Neural cell (in vitro differentiated cells): ENCODE measurements around the gene ANKRD7. TPM values are rescaled to one million over a fixed set of nuclear protein-coding genes. Genes with fewer than 3 reads are reported as not detected.

ENCODE experiments used
- H2AFZ ChIP-seq: fragments of 200-600, 300-800 bp; sonication (generic), shearing (Covaris generic); 2 replicates; pipeline ENCODE4 v1.6.0; 2014; ENCODE audit warnings: low read depth, mild to moderate bottlenecking, antibody characterized with exemption, low read length, moderate library complexity
- H3F3A ChIP-seq: fragments of 200-600 bp; shearing (Covaris generic); 2 replicates; pipeline ENCODE4 v1.6.1; 2016; ENCODE audit warnings: mild to moderate bottlenecking, moderate library complexity, mixed read lengths, antibody characterized with exemption, low read length; ENCODE audit not compliant: insufficient read depth, poor library complexity, severe bottlenecking
- H3K27ac ChIP-seq: fragments of 200-600, 300-800 bp; sonication (generic), shearing (Covaris generic); 2 replicates; pipeline ENCODE4 v1.5.1; 2014; ENCODE audit warnings: mild to moderate bottlenecking, low read length, moderate library complexity
- H3K27me3 ChIP-seq: fragments of 300-800, 200-600 bp; sonication (generic), shearing (Covaris generic); 2 replicates; pipeline ENCODE4 v1.6.0; 2014; ENCODE audit warnings: mild to moderate bottlenecking, low read depth, low read length, moderate library complexity; ENCODE audit not compliant: insufficient read depth
- H3K36me3 ChIP-seq: fragments of 300-800, 200-600 bp; sonication (generic), shearing (Covaris generic); 2 replicates; pipeline ENCODE4 v1.5.1; 2014; ENCODE audit warnings: mild to moderate bottlenecking, antibody characterized with exemption, low read length, moderate library complexity; ENCODE audit not compliant: insufficient read depth
- H3K4me2 ChIP-seq: fragments of 300-800, 200-600 bp; sonication (generic), shearing (Covaris generic); 2 replicates; pipeline ENCODE4 v1.6.0; 2014; ENCODE audit warnings: mild to moderate bottlenecking, low read length
- H3K4me3 ChIP-seq: fragments of 300-800, 200-600 bp; sonication (generic), shearing (Covaris generic); 2 replicates; pipeline ENCODE4 v1.5.1; 2014; ENCODE audit warnings: mild to moderate bottlenecking, low read length, moderate library complexity
- H3K79me2 ChIP-seq: fragments of 200-600 bp; shearing (Covaris generic); replicated peaks from 2 replicates; pipeline ENCODE4 v1.6.0; 2014; ENCODE audit warnings: mild to moderate bottlenecking, low read length, moderate library complexity; ENCODE audit not compliant: insufficient read depth
- H3K9ac ChIP-seq: fragments of 300-800, 200-600 bp; sonication (generic), shearing (Covaris generic); 2 replicates; pipeline ENCODE4 v1.6.1; 2016; ENCODE audit warnings: mild to moderate bottlenecking, low read length, mixed read lengths
- H3K9me2 ChIP-seq: fragments of 200-600 bp; shearing (Covaris generic); 2 replicates; pipeline ENCODE4 v1.6.1; 2016; ENCODE audit warnings: mild to moderate bottlenecking, low read length, mixed read lengths; ENCODE audit not compliant: insufficient read depth
- H3K9me3 ChIP-seq: fragments of 200-600, 300-800 bp; sonication (generic), shearing (Covaris generic); 2 replicates; pipeline ENCODE4 v1.6.1; 2016; ENCODE audit warnings: mild to moderate bottlenecking, mixed run types, low read length, moderate library complexity, mixed read lengths
- H4K20me1 ChIP-seq: fragments of 200-600 bp; shearing (Covaris generic); 2 replicates; pipeline ENCODE4 v1.6.1; 2016; ENCODE audit warnings: mild to moderate bottlenecking, mixed run types; ENCODE audit not compliant: insufficient read depth
- EP300 ChIP-seq: fragments of 450-650 bp; conservative IDR thresholded peaks from 2 replicates; pipeline ENCODE4 v1.6.1; 2014; ENCODE audit warnings: antibody characterized with exemption, mild to moderate bottlenecking, moderate library complexity; ENCODE audit not compliant: poor library complexity, severe bottlenecking
- EZH2 ChIP-seq: fragments of 200-600, 300-800 bp; shearing (Covaris generic), sonication (generic); IDR thresholded peaks from 2 replicates; pipeline ENCODE4 v1.6.1; 2014; ENCODE audit warnings: antibody characterized with exemption, low read length, borderline replicate concordance, mild to moderate bottlenecking; ENCODE audit not compliant: insufficient read depth, poor library complexity, severe bottlenecking
- MXI1 ChIP-seq: fragments of 450-650 bp; conservative IDR thresholded peaks from 2 replicates; pipeline ENCODE4 v1.6.1; 2014; ENCODE audit warnings: antibody characterized with exemption, mild to moderate bottlenecking; ENCODE audit not compliant: poor library complexity, severe bottlenecking
- POLR2AphosphoS5 ChIP-seq: IDR thresholded peaks from 2 replicates; pipeline ENCODE4 v1.6.1; 2012
- RAD21 ChIP-seq: fragments of 450-650 bp; conservative IDR thresholded peaks from 2 replicates; pipeline ENCODE4 v1.6.1; 2014; ENCODE audit warnings: antibody characterized with exemption, mild to moderate bottlenecking, moderate library complexity
- SMC3 ChIP-seq: fragments of 450-650 bp; conservative IDR thresholded peaks from 2 replicates; pipeline ENCODE4 v1.6.1; 2014; ENCODE audit warnings: antibody characterized with exemption, mild to moderate bottlenecking, moderate library complexity; ENCODE audit not compliant: poor library complexity
- TAF1 ChIP-seq: IDR thresholded peaks from 2 replicates; pipeline ENCODE4 v1.6.1; 2012; ENCODE audit warnings: low read depth
- polyA plus RNA-seq: library from polyadenylated mRNA; depleted of rRNA; stranded (reverse); fragments of >200 nt; gene quantifications from 2 replicates; pipeline ENCODE4 v1.2.3, GENCODE V29; 2014
- TF ChIP-seq, protein P1 (sequence below): fragments of 450-650 bp; IDR thresholded peaks from 2 replicates; pipeline ENCODE4 v1.5.1; 2014; ENCODE audit warnings: antibody characterized with exemption, mild to moderate bottlenecking, moderate library complexity; ENCODE audit not compliant: poor library complexity, severe bottlenecking
- TF ChIP-seq, protein P2 (sequence below): IDR thresholded peaks from 2 replicates; pipeline ENCODE4 v1.6.1; 2012; ENCODE audit warnings: borderline replicate concordance

The ANKRD7 gene
- polyA plus RNA-seq, 1 donor from 2014 or later, result not detected

DNA sequence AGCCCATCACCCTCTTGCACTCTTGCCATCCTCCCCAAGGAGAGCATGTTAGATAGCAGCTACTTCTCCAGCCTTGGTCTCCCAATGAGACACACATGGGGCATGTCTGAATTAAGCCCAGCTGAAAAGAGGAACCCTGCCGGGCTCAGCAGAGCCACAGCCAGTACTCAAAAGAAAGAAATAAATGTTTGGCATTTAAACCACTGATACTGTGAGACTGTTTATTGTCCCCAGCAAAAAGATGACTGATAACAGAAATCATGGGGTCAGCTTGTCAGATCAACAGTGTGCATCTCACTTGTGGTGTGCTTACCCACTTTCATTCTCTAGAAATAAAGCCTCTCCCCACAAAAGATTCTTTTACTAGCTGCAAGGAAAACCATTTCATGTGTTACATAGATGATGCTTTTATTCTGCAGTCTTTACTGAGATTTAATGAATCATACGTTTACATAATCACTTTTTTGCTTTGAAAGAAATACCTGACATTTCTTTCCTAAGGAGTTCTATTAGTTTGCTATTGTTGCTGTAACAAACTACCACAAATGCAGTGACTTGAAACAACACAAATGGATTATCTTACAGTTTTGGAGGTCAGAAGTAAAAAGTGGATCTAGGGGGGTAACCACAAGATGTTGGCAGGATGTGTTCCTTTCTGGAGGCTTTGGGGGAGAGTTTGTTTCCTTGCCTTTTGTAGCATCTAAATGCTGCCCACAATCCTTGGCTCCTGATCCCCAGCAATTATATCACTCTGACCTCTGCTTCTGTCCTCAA, 20.9 kb downstream of the ANKRD7 start:
- Histone ChIP-seq H2AFZ (no peak overlapping the region), H3K9ac (no peak overlapping the region), H3K4me3 (no peak overlapping the region), H3K27ac (no peak overlapping the region), H3K9me3 (no peaks in the 10 kb centered on the region), H3K27me3 (no peaks in the 10 kb centered on the region), H3F3A (no peaks in the 10 kb centered on the region), H3K79me2 (no peaks in the 10 kb centered on the region), H3K36me3 (no peaks in the 10 kb centered on the region), H3K4me2 (no peak overlapping the region), H4K20me1 (no peaks in the 10 kb centered on the region), H3K9me2 (no peaks in the 10 kb centered on the region)
- TF ChIP-seq POLR2AphosphoS5, result no peak
- TF ChIP-seq, protein P1, sequence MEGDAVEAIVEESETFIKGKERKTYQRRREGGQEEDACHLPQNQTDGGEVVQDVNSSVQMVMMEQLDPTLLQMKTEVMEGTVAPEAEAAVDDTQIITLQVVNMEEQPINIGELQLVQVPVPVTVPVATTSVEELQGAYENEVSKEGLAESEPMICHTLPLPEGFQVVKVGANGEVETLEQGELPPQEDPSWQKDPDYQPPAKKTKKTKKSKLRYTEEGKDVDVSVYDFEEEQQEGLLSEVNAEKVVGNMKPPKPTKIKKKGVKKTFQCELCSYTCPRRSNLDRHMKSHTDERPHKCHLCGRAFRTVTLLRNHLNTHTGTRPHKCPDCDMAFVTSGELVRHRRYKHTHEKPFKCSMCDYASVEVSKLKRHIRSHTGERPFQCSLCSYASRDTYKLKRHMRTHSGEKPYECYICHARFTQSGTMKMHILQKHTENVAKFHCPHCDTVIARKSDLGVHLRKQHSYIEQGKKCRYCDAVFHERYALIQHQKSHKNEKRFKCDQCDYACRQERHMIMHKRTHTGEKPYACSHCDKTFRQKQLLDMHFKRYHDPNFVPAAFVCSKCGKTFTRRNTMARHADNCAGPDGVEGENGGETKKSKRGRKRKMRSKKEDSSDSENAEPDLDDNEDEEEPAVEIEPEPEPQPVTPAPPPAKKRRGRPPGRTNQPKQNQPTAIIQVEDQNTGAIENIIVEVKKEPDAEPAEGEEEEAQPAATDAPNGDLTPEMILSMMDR, result no peak
- no peak for TF ChIP-seq EP300

DNA sequence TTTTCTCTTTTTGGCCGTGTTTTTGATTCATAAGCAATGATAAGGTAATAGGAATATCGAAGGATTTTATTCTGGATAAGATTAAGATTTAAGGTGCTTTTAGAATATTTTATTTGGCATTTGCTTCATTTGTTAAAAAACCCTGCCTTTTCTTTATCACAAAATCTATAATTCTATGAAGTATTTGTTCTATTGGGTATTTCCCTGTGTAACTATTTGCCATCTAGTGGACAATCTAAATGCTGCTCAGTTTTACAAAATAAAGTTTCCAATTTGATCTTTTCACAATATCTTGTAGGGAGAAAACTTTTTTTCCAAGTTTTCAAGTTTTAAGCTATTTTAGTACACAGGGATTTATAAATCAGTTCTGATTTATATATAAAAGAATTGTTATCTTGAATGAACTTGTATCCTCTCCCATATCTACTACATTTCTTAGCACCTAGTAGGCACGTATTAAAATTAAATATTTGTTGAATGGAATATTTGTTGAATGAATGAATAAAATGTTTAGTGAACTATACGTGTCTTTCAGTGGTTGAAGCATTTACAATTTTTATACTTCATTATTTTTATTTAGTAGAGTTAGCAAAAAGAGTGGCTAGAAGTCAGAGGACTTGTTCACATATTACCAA, 26.5 kb downstream of the ANKRD7 start:
- no peak overlapping the region for H3K4me3 ChIP-seq
- no peak for TF ChIP-seq EP300
- no peak for TF ChIP-seq POLR2AphosphoS5
- no peak for TF ChIP-seq SMC3
- TF ChIP-seq, protein P1, result peak; percentile 30
- TF ChIP-seq MXI1, result no peak
- TF ChIP-seq TAF1, result no peak
- TF ChIP-seq EZH2, result no peak
- peak; percentile 40 for TF ChIP-seq RAD21
- TF ChIP-seq, protein P2, sequence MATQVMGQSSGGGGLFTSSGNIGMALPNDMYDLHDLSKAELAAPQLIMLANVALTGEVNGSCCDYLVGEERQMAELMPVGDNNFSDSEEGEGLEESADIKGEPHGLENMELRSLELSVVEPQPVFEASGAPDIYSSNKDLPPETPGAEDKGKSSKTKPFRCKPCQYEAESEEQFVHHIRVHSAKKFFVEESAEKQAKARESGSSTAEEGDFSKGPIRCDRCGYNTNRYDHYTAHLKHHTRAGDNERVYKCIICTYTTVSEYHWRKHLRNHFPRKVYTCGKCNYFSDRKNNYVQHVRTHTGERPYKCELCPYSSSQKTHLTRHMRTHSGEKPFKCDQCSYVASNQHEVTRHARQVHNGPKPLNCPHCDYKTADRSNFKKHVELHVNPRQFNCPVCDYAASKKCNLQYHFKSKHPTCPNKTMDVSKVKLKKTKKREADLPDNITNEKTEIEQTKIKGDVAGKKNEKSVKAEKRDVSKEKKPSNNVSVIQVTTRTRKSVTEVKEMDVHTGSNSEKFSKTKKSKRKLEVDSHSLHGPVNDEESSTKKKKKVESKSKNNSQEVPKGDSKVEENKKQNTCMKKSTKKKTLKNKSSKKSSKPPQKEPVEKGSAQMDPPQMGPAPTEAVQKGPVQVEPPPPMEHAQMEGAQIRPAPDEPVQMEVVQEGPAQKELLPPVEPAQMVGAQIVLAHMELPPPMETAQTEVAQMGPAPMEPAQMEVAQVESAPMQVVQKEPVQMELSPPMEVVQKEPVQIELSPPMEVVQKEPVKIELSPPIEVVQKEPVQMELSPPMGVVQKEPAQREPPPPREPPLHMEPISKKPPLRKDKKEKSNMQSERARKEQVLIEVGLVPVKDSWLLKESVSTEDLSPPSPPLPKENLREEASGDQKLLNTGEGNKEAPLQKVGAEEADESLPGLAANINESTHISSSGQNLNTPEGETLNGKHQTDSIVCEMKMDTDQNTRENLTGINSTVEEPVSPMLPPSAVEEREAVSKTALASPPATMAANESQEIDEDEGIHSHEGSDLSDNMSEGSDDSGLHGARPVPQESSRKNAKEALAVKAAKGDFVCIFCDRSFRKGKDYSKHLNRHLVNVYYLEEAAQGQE, result no peak
- H3K9me2 ChIP-seq, result no peaks in the 10 kb centered on the region
- no peak overlapping the region for H3K27ac ChIP-seq
- no peak overlapping the region for H3K9ac ChIP-seq
- no peaks in the 10 kb centered on the region for H3K27me3 ChIP-seq
- no peaks in the 10 kb centered on the region for H3K36me3 ChIP-seq
- no peak overlapping the region for H3K4me2 ChIP-seq
- H3K79me2 ChIP-seq, result no peaks in the 10 kb centered on the region
- H3F3A ChIP-seq, result no peaks in the 10 kb centered on the region
- H3K9me3 ChIP-seq, result no peaks in the 10 kb centered on the region
- H4K20me1 ChIP-seq, result no peaks in the 10 kb centered on the region
- no peak overlapping the region for H2AFZ ChIP-seq
